ENCODE data around the gene TAF12.

GRCh38 chr1:28602536-28603439, 40.1 kb downstream of the TAF12 start:
- TF ChIP-seq CTCF (IDR thresholded peaks at IDR 0.05) (peak; percentile 41 to 76 (median 56)), POLR2AphosphoS5 (IDR thresholded peaks at IDR 0.05) (no peak)
